ACC112 (cell line): ENCODE results near the gene CFAP20.

ENCODE experiments used
- H2AFZ ChIP-seq: fragments of 200-600 bp; sonication (generic); one replicate; pipeline ENCODE4 v1.6.0; 2017; ENCODE audit warnings: antibody characterized with exemption, low read length; ENCODE audit not compliant: unreplicated experiment
- H3K27ac ChIP-seq: fragments of 200-600 bp; sonication (generic); 2 replicates; pipeline ENCODE4 v1.5.1; 2014; ENCODE audit warnings: low read depth, mild to moderate bottlenecking, antibody characterized with exemption, low read length, moderate library complexity
- H3K27me3 ChIP-seq: fragments of 200-600 bp; sonication (generic); 2 replicates; pipeline ENCODE4 v1.6.1; 2014; ENCODE audit warnings: mild to moderate bottlenecking, antibody characterized with exemption, low read length, moderate library complexity, mixed read lengths; ENCODE audit not compliant: insufficient read depth
- H3K36me3 ChIP-seq: fragments of 200-600 bp; sonication (generic); 2 replicates; pipeline ENCODE4 v1.6.1; 2016; ENCODE audit warnings: mild to moderate bottlenecking, antibody characterized with exemption, low read length, moderate library complexity, mixed read lengths; ENCODE audit not compliant: insufficient read depth
- H3K4me1 ChIP-seq: fragments of 200-600 bp; sonication (generic); one replicate; pipeline ENCODE4 v1.6.1; 2016; ENCODE audit warnings: low read length, mixed read lengths; ENCODE audit not compliant: insufficient read depth, unreplicated experiment, control insufficient read depth
- H3K4me3 ChIP-seq: fragments of 200-600 bp; sonication (generic); 2 replicates; pipeline ENCODE4 v1.5.1; 2014; ENCODE audit warnings: mild to moderate bottlenecking, low read depth, low read length
- H3K79me2 ChIP-seq: fragments of 200-600 bp; sonication (generic); one replicate; pipeline ENCODE4 v1.6.0; 2016; ENCODE audit warnings: low read length; ENCODE audit not compliant: control insufficient read depth, unreplicated experiment, insufficient read depth

Gene CFAP20

GRCh38 chr16:58129097-58129936 is at the start of gene CFAP20:
Gene CFAP20 (minus strand): TSS chr16:58129381. CDS start chr16:58129115, 266 bp downstream.
- peak within 1 kb of the TSS; percentile 95 for H3K4me3 ChIP-seq
- peaks cover 40% of the 10 kb centered on the region for H3K79me2 ChIP-seq
- peak within 1 kb of the TSS; percentile 93 for H2AFZ ChIP-seq
- H3K27me3 ChIP-seq: no peaks in the 10 kb centered on the region
- H3K36me3 ChIP-seq: no peaks in the 10 kb centered on the region
- peaks cover 21% of the 10 kb centered on the region for H3K4me1 ChIP-seq
- H3K27ac ChIP-seq: peak within 1 kb of the TSS; percentile 90

DNA sequence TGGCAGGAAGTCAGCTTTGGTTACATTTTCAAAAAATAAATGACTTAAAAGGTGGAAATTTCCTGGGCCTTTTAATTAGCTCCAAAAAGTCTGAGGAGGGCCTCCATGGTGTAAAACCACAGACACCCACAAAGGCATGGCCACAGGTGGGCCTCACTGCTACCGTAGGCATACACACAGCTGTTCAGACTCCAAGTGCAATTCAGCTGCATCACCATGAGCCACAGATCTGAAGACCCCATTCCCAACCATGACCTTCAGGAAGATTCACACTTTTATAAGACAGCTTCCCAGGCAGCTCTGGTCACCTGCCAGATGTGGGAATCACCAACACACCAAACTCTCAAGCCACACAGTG is 48.2 kb upstream of the CFAP20 start:
- H3K4me3 ChIP-seq: no peak overlapping the region
- H3K36me3 ChIP-seq: peaks cover 42% of the 10 kb centered on the region
- no peak overlapping the region for H2AFZ ChIP-seq
- no peaks in the 10 kb centered on the region for H3K4me1 ChIP-seq
- H3K27me3 ChIP-seq: no peaks in the 10 kb centered on the region
- H3K27ac ChIP-seq: no peak overlapping the region
- H3K79me2 ChIP-seq: peaks cover 13% of the 10 kb centered on the region

DNA sequence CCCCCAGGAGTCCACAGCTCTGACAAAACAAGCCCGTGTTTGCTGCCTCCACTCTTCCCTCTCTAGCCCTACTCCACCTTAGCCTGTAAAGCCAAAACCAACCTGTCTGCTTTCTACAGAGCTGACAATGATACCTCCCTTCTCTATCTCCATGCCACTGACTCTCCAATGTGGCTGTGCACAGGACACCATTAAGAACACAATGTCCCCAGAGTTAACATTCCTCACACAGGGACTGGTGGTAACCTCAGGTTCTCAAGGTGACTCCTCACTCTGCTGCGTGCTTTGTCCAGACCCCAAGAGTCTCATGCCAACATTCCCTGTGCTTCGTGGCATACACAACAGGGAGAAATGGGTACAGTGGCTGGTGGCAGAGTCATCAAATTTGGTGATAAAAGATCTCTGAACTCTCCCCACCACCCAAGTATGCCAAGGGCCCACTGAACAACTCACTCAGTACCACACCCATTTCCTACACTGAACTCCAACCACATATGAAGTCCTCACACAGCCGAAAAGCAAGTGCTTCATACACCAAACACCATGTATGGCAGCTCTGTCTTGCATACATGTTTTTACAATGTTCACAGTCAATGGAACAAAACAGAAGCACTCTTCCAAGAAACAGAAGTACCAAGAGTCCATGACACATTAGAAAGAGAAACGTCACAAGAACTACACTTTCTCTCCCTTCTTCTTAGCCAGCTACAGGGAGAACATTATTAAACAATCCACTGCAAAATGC is 47.6 kb upstream of the CFAP20 start:
- Histone ChIP-seq H3K36me3 (peaks cover 41% of the 10 kb centered on the region), H3K27ac (no peak overlapping the region), H3K4me3 (no peak overlapping the region), H3K27me3 (no peaks in the 10 kb centered on the region), H2AFZ (no peak overlapping the region), H3K4me1 (no peaks in the 10 kb centered on the region), H3K79me2 (peaks cover 13% of the 10 kb centered on the region)

DNA sequence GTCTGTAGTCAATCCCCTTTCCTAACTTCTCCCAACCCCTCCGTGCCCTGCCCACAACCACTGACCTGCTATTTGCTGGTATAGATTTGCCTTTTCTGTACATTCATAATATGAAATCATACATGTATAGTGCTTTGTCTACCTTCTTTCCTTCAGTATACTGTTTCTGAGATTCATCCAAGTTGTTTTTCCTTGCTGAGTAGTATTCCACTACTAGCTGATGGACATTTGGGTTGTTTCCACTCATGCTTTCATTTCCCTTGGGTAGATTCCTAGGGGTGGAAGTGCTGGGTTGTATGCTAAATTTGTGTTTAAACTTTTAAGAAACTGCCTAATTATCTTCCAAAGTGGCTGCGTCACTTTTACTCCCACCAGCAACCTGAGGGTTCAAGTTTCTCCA is 41.0 kb upstream of the CFAP20 start:
- Histone ChIP-seq H3K27ac (no peak overlapping the region), H3K36me3 (peaks cover 55% of the 10 kb centered on the region), H3K4me3 (no peak overlapping the region), H3K79me2 (no peaks in the 10 kb centered on the region), H2AFZ (no peak overlapping the region), H3K4me1 (no peaks in the 10 kb centered on the region), H3K27me3 (no peaks in the 10 kb centered on the region)

- no peaks in the 10 kb centered on the region for H3K79me2 ChIP-seq
Observed at GRCh38 chr16:58160855-58161254, 31.7 kb upstream of the CFAP20 start.

GRCh38 chr16:58158725-58159124 is 29.5 kb upstream of the CFAP20 start:
- H3K36me3 ChIP-seq: peaks cover 12% of the 10 kb centered on the region; the same call in 1 of the 2 replicates
- no peaks in the 10 kb centered on the region for H3K79me2 ChIP-seq
- H2AFZ ChIP-seq: no peak overlapping the region
- no peaks in the 10 kb centered on the region for H3K4me1 ChIP-seq
- no peak overlapping the region for H3K4me3 ChIP-seq
- H3K27me3 ChIP-seq: no peaks in the 10 kb centered on the region
- H3K27ac ChIP-seq: no peak overlapping the region

More at GRCh38 chr16:58160855-58161254, 31.7 kb upstream of the CFAP20 start:
- no peak overlapping the region for H3K27ac ChIP-seq
- peaks cover 18% of the 10 kb centered on the region for H3K36me3 ChIP-seq
- H2AFZ ChIP-seq: no peak overlapping the region
- no peaks in the 10 kb centered on the region for H3K27me3 ChIP-seq
- no peaks in the 10 kb centered on the region for H3K4me1 ChIP-seq
- H3K4me3 ChIP-seq: no peak overlapping the region

- H3K79me2 ChIP-seq: no peaks in the 10 kb centered on the region
- H3K36me3 ChIP-seq: peaks cover 6% of the 10 kb centered on the region; the same call in 1 of the 2 replicates
Observed at GRCh38 chr16:58157951-58158540, 28.9 kb upstream of the CFAP20 start.

DNA sequence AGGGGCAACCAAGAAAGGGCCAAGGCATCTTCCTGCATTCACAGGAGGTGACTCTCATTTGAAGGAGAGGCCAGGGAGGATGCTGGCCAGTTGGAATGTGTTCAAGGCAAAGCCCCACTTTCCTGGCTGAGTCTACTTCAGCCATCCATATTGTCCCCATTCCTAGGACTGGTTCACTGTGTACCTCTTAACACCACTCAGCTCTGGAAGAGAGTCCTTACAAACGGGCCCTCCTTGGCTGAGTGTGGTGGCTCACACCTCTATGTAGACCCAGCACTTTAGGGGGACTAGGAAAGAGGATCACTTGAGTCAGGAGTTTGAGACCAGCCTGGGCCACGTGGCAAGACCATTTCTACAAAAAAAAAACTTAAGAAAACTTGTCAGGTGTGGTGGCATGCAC is 28.1 kb upstream of the CFAP20 start:
- Histone ChIP-seq H2AFZ (no peak overlapping the region), H3K27ac (no peak overlapping the region), H3K79me2 (no peaks in the 10 kb centered on the region), H3K27me3 (no peaks in the 10 kb centered on the region), H3K36me3 (no peaks in the 10 kb centered on the region), H3K4me1 (no peaks in the 10 kb centered on the region), H3K4me3 (no peak overlapping the region)

More at GRCh38 chr16:58157951-58158540, 28.9 kb upstream of the CFAP20 start:
- no peak overlapping the region for H3K4me3 ChIP-seq
- H2AFZ ChIP-seq: no peak overlapping the region
- no peak overlapping the region for H3K27ac ChIP-seq
- no peaks in the 10 kb centered on the region for H3K4me1 ChIP-seq
- H3K27me3 ChIP-seq: no peaks in the 10 kb centered on the region

DNA sequence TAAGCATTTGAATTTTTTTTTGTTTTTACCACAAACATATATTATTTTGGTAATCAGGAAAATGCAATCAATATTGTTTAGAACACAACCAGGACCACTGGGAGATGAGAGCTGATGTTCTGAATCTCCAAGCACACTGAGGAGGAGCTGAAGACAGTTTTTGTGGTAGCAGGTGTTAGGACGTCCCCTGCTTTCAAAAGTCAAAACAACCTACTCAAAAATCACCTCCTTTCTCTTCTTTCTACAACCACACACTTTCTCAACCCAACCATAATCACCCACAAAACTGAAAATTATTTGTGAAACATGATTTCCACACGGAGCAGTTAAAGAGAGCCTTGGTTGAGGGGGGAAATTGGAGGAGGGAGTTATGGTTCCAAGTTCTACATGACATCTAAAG is 26.7 kb upstream of the CFAP20 start:
- H3K27me3 ChIP-seq: no peaks in the 10 kb centered on the region
- no peaks in the 10 kb centered on the region for H3K4me1 ChIP-seq
- no peaks in the 10 kb centered on the region for H3K79me2 ChIP-seq
- no peak overlapping the region for H3K27ac ChIP-seq
- no peak overlapping the region for H3K4me3 ChIP-seq
- H2AFZ ChIP-seq: no peak overlapping the region
- no peaks in the 10 kb centered on the region for H3K36me3 ChIP-seq

- Histone ChIP-seq H2AFZ (no peak overlapping the region), H3K79me2 (no peaks in the 10 kb centered on the region), H3K4me3 (no peak overlapping the region), H3K4me1 (no peaks in the 10 kb centered on the region), H3K36me3 (no peaks in the 10 kb centered on the region), H3K27me3 (no peaks in the 10 kb centered on the region), H3K27ac (no peak overlapping the region)
Observed at GRCh38 chr16:58154345-58154744, 25.2 kb upstream of the CFAP20 start.
